Measurements from ENCODE around the gene DLX4.

GRCh38 chr17:49944273-49944870 lies 24.6 kb upstream of the DLX4 start:
- TF ChIP-seq CTCF (IDR thresholded peaks at IDR 0.05) (no peak), POLR2A (IDR thresholded peaks at IDR 0.05) (no peak), EP300 (IDR thresholded peaks at IDR 0.05) (no peak)
